GM18507 (cell line): Measurements from ENCODE around the gene TNIK.
"Not testable (repeated sequence)": the region's sequence is repeated elsewhere in the genome, so short reads cannot be mapped to it uniquely, and the experiment has no call there.

Source experiments
- DNase-seq: peaks from one replicate; pipeline ENCODE4 v3.0.0; 2011; ENCODE audit warnings: low read depth; ENCODE audit not compliant: insufficient read length; ENCODE audit errors: extremely low spot score
- FAIRE-seq: peaks from 2 replicates; lab custom pipeline; 2011; peaks lifted over from hg19 to GRCh38; lab: Jason Lieb, UNC

The TNIK gene

GRCh38 chr3:171428321-171428787 is 31.9 kb downstream of the TNIK start:
- peak; percentile 45 for FAIRE-seq
- no peak for DNase-seq

- DNase-seq (no peak), FAIRE-seq (no peak)
Measured at GRCh38 chr3:171427771-171428320, 32.4 kb downstream of the TNIK start.

- not testable (repeated sequence) for FAIRE-seq, DNase-seq
Measured at GRCh38 chr3:171424063-171424462, 36.1 kb downstream of the TNIK start.

- FAIRE-seq, DNase-seq: not testable (repeated sequence)
Measured at GRCh38 chr3:171422855-171423254, 37.4 kb downstream of the TNIK start.

GRCh38 chr3:171420667-171421066 is 39.5 kb downstream of the TNIK start:
- FAIRE-seq (no peak), DNase-seq (no peak)

GRCh38 chr3:171419457-171419856 is 40.7 kb downstream of the TNIK start:
- DNase-seq: no peak
- FAIRE-seq: no peak

GRCh38 chr3:171417813-171418212 is 42.4 kb downstream of the TNIK start:
- no peak for FAIRE-seq
- DNase-seq: no peak

GRCh38 chr3:171417137-171417536 is 43.1 kb downstream of the TNIK start:
- FAIRE-seq: no peak

GRCh38 chr3:171416666-171417065 is 43.5 kb downstream of the TNIK start:
- DNase-seq: no peak

More at GRCh38 chr3:171417137-171417536, 43.1 kb downstream of the TNIK start:
- DNase-seq: no peak

GRCh38 chr3:171416061-171416460 is 44.1 kb downstream of the TNIK start:
- DNase-seq (no peak), FAIRE-seq (no peak)

More at GRCh38 chr3:171416666-171417065, 43.5 kb downstream of the TNIK start:
- no peak for FAIRE-seq

- DNase-seq (no peak), FAIRE-seq (no peak)
Measured at GRCh38 chr3:171415070-171415469, 45.1 kb downstream of the TNIK start.

GRCh38 chr3:171412473-171412872 is 47.7 kb downstream of the TNIK start:
- no peak for FAIRE-seq
- no peak for DNase-seq

GRCh38 chr3:171412054-171412453 is 48.2 kb downstream of the TNIK start:
- FAIRE-seq: peak; percentile 31
- no peak for DNase-seq

- DNase-seq: no peak
- no peak for FAIRE-seq
Measured at GRCh38 chr3:171410186-171410585, 50.0 kb downstream of the TNIK start.

- DNase-seq (no peak), FAIRE-seq (no peak)
Measured at GRCh38 chr3:171407759-171408158, 52.4 kb downstream of the TNIK start.

- no peak for FAIRE-seq
Measured at GRCh38 chr3:171404376-171404967, 55.7 kb downstream of the TNIK start.

GRCh38 chr3:171402281-171402680 is 57.9 kb downstream of the TNIK start:
- DNase-seq: no peak
- FAIRE-seq: no peak

More at GRCh38 chr3:171404376-171404967, 55.7 kb downstream of the TNIK start:
- DNase-seq: no peak

- DNase-seq: no peak
- no peak for FAIRE-seq
Measured at GRCh38 chr3:171401432-171401831, 58.8 kb downstream of the TNIK start.

- DNase-seq (no peak), FAIRE-seq (no peak)
Measured at GRCh38 chr3:171399842-171400241, 60.4 kb downstream of the TNIK start.

- no peak for DNase-seq
- FAIRE-seq: no peak
Measured at GRCh38 chr3:171398343-171398742, 61.9 kb downstream of the TNIK start.

- DNase-seq (no peak), FAIRE-seq (no peak)
Measured at GRCh38 chr3:171397089-171397488, 63.1 kb downstream of the TNIK start.
